Hematopoietic multipotent progenitor cell treated with erythropoietin and hydrocortisone succinate and interleukin-3 and kit ligand, for 4 days (in vitro differentiated cells): ENCODE data around the gene KCNIP2.
A peak's percentile ranks its signal among the peaks of the same experiment; 100 is the strongest.

Source experiments
- DNase-seq: peaks from one replicate; pipeline ENCODE4 v3.0.0-alpha.2; 2015

The KCNIP2 gene

DNA sequence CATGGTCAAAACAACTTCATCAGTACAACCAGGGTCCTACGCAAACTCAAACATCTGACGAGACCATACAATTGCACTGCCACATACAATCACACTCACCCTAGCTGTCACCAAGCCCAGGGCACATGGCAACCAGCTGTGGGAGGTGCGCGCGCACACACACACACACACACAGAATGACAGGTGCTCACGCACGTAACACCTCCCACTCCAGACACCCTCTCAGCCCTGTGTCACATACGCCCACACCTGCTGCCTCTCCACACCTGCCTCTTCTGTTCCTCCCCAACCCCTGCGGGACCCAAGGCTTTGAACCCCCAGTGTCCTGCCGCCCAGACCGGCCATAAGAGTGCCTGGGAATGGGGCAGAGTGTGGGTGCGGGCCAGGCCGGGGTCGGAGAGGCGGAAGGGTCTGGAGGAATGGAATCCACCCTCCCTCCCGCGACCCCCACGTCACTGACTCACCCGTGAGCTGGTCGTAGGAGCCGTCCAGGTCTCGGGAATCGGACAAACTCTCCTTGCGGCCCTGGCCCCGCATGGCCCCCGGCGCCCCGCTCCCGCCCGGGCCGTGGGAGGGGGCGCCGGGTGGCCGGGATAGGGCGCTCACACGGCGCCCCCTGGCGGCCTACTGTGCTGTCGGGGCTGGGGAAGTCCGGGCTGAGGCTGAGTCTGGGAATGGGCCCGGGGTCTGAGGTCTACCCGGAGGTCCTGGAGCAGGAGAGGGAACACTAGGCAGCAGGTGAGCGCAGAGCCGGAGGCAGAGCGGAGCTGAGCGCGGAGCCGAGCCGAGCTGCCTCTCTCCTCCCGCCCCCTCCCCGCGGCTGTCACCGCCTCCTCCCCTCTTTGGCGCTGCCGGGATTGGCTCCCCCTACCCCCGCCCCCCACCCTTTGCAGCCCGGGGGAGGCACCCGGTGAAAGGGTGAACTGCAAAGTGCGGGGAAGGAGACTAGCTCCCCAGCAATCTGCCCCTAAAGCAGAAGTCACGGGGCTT, at the start of gene KCNIP2:
KCNIP2 (minus strand) TSS at position 769 of the 990 bp plus-strand sequence; CDS start at position 537, 232 bp downstream.
- DNase-seq = peak; percentile 68

DNA sequence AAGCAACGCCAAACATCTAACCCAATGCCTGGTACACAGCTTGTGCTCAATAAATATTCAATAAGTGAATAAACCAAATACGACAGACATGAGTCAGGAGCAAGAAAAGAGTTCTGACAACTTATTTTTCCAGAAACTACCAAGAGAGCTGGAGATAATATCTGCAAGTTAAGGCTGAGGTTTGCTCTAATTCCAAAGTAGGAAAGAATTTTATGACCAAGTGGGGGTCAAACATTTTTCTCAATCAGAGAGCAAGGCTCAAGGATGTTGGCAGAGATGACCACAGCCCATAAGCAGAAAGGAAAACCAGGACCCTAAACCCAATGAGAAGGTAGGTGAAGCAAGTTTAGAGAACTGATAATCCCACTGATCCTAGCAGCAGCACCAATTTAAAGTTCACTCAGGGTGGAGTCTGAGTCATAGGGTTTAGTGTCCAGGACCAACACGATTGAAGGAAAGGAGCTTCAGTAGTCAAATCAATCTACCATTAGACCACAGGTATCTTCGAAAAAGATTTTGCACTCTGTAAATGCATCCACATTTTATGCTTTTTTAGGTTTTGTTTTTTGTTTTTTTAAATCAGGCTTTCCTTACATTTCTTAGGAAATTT, 49.3 kb upstream of the KCNIP2 start:
- DNase-seq = no peak

DNA sequence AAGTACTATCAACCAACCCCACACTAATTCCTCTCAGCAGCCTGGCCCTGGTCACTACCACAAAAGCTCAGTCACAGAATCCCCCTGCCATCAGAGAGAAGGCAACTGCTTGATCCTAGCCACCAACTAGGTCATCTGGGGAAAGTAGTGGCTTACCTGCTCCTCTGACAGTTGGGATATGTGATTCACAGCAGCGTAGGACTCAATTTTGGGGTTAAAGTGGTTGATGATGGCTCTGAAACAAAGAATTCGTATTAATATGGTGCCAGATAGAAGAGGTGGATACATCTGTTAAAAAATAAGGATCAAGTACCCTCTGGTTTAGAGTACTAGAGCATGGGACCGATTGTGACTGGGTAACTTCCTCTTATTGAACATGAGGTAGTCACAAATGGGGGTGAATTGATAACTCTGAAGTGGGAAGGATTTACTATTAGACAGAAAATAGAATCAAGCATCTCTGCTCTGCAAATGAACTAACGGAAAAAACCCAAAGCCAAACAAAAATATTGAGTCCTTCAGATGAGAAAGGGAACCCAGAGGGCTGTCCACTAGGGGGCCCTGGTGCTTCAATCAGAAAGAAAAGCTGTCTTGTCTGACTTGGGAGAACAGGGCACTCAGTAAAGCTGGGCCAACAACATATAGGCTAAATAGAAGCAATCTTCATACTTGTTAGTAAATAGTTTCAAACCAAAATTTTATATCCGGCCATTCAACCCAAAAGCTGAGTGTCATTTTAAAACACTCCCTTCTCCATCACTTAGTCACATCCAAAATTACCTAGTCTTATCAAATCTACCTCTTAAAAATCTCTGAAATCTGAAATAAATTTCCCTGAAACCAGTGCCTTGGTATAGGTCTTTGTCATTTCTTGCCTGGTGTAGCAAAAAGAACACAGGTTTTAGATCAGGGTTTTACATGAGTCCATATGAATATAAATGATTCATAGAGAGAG, 45.9 kb upstream of the KCNIP2 start:
- peak; percentile 87 for DNase-seq

DNA sequence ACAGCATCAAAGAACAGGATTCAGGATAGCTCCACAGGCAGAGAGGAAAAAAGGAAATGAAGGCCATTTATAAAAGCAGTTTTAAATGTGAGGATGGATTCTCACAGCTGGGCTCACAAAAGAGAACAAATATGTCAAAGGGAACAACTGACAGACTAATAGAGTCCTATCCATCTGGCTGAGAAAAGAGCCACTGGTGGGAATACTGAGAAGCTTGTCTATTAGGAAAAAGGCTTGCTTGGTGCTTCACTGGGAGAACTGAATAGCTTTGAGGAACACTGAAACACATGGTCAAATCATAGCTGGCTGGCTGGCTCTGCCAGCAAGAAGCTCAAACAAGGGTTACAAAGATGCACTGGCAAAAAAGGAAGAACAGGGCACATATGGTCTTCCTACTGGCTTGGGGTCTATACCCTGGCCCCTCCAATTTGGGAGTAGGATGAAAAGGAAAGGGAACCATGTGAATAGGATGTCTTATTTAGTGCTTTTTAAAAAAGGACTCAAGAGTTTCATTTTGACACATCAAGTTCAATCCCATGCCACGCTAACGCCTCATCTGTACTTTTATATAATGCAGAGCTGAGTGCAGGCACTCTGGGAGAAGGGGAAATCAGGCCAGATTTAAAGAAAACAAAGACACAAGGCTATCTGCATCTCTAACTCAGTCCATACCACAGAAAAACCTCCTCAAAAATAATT, 44.8 kb upstream of the KCNIP2 start:
- DNase-seq = no peak

DNA sequence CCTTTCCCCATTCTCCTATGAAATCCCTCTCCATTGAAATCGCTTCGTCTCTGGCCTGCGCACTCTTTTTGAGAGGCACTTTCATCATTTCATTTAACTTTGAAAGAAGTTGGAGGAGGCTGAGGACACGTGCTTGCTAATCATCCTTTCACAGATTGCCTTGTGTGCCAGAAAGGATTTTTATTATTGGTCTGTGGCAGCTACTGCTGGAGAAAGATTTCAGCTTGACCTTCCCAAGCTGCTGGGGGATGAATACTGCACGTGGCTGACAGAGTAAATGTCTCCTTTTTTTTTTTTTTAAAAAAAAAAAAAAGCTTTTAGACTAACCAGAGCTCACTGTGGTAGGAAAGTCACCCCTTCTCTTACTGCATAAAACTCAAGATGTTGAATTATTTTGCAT, 44.2 kb upstream of the KCNIP2 start:
- DNase-seq = no peak

DNA sequence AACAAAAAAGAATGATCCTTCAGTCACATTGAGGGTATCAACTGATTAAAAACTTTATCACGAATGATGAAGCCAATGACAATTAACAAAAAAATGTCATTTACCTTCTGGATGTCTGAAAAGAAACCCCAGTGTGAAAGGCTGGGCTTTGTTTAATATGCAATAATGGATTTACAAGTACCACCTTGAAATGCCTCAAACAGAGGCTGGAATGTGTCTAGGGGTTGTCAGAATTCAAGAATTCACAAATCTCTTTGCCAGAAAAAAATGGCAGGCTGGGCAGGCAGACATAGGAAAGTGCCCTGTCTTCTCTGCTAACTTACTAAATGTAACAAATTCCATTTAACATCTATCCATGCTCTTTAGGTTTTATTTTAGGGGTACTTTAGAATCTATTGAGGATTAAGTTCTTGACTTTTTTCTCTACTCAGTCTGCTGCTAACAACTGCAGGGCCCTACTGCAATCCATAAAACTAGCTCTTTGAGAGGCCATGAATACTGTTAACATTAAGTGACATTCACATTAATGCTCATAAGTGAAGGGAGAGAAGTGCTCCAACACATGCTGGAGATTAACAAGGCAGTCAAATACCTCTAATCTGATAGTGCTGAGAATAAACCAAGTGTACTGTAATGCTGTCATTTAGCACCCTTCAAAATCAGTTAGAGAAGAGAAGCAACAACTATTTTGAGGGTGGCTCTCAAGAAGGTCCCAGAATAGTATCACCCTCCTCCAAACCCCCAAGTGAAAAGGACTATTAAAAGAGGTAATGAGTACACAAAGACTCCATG, 43.1 kb upstream of the KCNIP2 start:
- DNase-seq = no peak

DNA sequence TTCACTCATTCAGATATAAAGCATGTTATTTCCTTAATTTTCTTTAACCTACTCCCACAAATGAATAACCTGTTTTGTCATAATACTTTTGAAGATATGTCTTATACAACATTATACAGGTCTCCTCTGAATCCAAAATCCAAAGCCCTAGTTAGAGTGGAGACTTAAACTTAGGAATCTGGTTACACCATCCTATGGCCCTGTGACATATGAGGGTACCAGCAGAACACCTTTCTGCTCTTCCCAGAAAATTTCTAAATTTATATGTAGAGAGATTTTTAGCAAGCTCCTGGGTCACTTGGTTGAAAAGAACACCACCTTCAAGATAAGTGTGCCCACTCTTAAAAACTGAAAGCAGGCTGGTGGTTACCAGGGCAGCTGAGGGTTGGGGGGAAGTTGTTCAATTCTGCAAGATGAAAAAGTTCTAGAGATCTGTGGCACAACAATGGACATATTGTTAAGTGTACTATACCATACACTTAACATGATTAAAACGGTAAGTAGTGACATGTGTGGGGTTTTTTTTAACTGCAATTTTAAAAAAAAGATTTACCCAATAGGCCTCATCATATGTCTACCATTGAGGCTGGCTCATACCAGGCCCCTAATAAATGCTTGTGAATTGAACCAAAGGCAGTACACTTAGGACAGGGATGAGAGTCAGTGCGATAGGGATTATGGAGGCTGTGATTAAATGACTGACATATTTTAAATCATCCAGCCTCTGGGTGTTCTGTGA, 37.6 kb upstream of the KCNIP2 start:
- DNase-seq = no peak

DNA sequence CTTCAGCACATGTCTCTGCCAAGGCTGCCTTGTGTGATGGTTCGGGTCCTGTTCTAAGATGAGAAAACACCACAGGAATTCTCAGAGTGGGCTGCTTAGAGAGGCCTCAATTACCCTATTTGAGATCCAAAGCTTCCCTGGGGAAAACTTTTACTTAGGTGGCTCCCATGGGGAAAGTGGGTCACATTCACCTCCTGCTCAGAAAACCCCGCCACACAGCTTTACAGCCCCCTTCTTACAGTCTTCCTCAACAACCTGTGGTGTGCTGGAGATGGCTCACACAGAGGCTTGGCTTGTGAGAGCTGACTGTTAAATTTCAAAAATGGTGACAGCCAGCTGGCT, 36.6 kb upstream of the KCNIP2 start:
- DNase-seq = no peak

DNA sequence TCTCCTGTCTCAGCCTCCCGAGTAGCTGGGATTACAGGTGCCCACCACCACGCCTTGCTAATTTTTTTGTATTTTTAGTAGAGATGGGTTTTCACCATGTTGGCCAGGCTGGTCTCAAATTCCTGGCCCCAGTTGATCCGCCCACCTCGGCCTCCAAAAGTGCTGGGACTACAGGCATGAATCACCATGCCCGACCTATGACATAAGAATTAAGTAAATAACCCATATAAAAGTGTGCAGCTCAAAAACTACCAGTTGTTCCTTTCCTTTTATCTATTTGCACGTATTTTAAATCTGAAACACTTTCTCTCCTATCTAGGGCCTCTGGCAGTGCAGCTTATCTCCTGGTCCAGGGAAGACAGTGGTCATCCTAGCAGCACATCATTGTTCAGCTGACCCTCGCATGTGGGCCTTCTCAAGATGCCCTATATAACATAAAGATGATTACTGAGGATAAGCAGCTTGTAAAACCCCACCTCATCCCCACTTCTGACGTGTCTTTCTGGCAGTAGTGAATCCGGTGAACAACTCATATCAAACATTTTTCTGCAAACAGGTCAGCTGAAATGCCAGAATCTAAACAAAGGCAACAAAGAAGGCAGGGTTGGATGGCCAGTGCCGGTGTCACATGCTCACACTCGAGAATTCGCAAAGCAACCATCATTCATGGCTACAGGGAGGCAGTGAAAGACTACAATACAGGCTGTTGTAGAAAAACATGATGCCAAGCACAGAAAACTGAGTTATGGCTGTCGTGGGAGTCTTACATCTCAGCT, 36.0 kb upstream of the KCNIP2 start:
- DNase-seq = no peak

DNA sequence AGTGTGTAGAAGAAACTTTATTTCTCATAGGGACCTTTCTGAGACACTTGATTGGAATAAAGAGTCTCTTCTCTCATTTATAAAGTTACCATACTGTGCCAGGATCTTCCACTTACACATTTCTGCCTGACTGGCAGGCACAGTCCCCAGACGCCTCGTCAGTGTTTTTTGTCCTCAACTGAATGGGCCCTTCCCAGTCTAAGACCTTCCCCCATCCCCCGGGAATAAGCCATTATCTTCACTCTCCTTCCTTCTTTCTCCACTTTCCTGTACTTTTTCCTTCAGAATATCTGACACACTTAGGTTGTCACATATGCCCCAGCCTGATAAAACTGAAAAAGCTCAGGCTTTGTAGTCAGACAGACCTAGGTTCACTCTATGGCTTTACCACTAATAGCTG, 35.3 kb upstream of the KCNIP2 start:
- no peak for DNase-seq

DNA sequence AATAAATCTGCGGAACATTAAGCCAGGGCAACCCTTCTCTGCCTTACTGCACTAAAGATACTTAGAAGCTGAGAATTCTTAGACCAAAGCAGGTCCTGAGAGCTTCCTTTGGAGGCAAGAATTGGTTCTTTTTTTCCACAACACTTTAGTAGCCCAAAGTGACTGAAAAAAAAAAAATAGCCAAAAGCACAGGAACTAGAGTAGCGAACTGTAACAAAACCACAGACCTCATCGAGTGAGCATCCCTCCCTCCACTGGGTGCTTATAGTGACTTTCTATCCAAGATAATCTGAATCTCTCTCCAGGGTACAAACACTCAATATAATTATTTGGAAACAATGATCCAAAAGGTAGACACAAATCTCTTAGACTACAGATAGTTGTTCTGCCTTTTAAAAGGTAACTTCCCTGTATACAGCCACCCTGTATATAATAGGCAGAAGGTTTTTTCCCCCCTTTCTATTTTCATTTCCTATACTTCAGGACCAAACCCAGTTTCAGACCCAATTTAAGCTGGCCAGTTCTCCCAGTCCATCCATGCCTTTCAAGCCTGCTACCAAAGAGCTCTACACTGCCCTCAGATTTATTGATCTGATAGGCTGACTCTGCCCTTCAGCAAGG, 31.6 kb upstream of the KCNIP2 start:
- DNase-seq = peak; percentile 31

DNA sequence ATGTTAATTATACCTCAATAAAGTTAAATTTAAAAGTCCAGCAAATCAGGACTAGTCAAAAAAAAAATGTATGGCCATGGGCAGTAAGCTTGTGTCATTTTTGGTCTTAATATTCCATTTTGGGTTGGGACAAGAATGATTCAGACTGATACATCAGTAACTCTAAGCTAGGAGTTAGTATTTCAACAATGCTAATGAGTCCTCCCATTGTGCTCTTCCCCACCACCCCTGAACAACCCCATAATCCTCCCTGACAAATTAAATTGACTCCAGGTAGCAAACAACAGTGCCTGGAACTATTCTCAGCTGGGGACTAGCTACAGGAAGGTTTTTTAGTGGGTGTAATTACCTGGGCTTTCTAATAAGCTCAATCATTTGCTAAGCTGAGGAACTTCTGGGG, 30.7 kb upstream of the KCNIP2 start:
- no peak for DNase-seq

DNA sequence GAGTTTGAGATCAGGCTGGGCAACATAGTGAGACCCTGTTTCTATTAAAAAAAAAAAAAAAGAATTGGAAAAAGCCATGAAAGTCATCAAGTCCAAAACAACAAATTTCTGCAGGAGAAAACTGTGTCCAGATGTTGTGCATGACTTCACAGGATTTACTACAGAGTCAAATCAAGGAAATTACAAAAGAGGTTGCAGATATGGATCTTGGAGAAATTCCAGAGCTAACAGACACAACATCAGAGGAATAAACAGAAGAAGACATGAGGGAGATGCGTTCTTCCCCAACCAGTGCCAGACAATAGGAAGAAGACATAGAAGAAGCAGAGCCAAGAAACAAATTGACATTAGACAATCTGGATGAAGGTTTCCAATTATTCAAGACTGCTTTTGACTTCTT, 24.3 kb upstream of the KCNIP2 start:
- no peak for DNase-seq

DNA sequence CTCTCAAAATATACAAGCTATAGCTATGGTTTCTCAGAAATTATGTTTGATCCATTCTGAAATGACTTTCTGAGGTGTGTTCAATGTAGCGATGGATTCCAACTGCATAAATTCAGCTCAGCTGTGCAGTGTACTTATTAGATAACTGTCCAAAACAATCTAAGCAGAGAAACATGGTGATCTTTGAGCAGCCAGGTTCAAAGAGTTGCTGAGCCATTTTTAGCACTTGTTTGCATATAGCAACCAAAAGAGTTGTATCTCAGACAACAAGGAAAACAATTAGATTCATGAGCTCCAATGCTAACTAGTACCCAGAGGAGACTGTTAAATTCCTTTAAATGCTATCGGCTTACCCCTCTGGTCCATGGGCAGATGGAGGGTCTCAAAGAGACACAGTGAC, 15.9 kb upstream of the KCNIP2 start:
- no peak for DNase-seq

DNA sequence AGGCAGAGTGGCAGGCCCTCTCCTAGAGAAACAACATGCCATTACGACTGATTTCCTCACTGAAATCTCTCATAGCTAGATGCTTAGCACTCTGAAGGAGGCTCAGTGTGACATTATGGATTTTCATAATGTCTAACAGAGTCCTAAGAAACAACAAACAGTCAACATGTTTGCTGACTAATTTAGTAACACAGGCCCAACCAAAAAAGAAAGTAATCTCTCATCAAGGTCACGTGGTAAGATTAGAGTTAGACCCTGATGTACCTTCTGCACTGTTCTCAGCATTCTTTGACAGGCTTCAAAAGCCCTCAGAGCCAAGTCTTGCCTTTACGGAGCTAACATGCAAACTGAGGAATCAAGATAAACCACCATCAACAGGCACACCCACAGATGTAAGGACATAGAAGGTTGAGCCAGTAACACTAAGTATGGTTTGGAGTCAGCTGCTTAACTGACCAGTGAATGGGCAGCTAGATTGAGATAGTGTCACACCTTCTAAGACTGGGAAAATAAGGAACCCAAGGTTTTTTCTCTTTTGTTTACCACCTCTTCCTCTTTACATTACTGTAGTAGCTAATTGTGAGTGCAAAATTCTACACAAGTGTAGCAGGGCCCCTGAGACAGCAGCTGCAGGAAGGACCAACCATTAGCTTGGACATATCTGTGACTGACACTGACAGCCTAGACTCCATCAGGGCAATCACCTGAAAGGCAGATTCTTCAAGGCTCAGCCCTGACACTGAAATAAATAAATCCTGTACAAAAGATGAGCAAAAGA, 15.3 kb upstream of the KCNIP2 start:
- DNase-seq = no peak

DNA sequence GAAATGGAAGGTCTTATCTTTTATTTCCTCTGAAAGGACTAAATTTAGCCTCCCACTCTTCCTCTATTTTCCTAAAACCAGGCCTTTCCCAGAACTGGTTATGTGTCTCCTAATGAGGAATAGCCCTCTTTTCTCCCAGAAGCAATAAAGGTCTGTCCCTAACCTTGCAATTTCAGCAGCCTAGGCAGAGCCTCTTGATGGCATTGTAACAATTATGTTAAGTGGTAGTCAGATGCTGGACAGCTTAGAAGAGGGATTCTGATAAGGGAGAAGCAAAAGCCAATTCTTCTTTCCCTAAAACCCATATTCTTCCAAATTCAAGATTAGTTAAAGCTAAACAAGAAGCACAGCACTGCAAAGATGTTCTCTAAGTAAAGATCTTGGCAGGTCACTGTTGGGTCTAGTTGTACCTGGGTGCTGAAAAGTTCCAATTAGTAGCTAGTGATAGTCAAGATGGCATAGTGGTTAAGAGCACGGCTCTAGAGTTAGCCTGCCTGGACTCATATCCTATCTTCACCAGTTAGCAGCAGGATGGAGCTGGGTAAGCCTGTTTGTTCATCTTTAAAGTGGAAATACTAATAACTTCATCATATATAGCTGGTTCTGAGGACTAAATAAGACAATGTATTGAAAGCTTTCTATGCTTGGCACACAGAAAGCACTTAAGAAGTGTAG, 14.3 kb upstream of the KCNIP2 start:
- DNase-seq = no peak

DNA sequence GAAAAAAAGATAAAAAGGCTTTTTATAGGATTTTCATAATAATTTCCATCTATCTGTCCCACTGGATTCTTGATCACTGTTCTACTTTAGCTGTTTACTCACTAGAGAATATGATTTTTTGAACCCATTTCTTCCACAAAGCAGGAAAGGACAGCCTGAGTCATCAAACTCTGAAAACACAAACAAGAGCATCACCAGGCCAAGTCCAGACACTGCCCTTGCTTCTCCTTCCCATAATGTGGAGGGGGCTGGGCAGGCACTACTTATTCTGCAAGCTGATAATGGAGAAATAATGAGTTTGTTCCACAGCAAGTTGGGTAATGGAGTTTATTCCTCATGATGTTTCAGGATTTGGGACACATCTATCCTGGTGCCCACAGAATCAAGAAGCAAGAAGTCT, 13.0 kb upstream of the KCNIP2 start:
- no peak for DNase-seq

DNA sequence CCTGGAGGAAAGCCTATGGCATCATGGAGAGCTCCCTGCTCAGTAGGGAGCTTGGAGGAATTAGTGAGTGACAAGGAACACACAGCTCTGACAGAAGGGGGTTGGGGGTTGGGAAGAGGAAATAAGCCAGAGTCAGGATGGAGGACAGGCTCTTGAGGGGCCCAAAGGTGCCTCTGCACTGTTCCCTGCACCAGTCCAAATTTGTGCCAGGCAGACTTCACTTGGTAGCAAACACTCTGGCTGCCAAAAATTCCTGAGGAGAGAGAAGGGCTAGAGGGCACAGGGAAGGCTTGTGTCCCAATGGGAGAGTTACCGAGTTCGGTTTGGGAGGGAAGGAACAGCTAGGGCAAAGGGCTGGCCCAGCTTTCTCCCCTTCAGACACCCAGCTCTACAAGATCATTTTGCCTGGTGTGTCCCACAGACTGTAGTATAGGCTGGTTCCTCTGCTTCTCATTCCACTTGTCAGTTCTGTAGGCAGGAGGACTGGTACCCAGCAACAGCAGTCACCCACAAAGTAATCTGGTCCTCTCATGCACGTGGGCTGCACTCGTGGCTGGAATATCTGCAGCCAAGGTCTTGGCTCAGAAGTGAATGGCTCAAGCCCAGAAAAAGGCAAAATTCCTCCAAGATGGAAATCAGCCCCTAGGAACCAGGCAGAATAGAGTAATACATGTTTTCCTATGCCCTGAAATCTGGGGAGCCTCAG, 8.0 kb upstream of the KCNIP2 start:
- DNase-seq = no peak
